ENCODE data around the gene PTGS1. TPM values are rescaled to one million over a fixed set of nuclear protein-coding genes. Genes with fewer than 3 reads are reported as not detected.
A peak's percentile ranks its signal among the peaks of the same experiment; 100 is the strongest.
"Not testable (repeated sequence)": the region's sequence is repeated elsewhere in the genome, so short reads cannot be mapped to it uniquely, and the experiment has no call there.

PTGS1 gene
- total RNA-seq, 2 experiments from 2014 or later: 0.47 to 0.62 TPM

GRCh38 chr9:122356627-122357026 is 14.2 kb upstream of the PTGS1 start:
- Mint-ChIP-seq H3K36me3 (no peaks in the 10 kb centered on the region), H3K4me1 (peaks cover 3% of the 10 kb centered on the region), H3K9me3 (peaks cover 7% of the 10 kb centered on the region), H3K27me3 (no peaks in the 10 kb centered on the region), H3K27ac (no peak overlapping the region), H3K4me3 (no peak overlapping the region)
- no peak for DNase-seq

GRCh38 chr9:122360891-122361290 is 9.9 kb upstream of the PTGS1 start:
- H3K9me3 Mint-ChIP-seq: peaks cover 2% of the 10 kb centered on the region
- no peak overlapping the region for H3K27ac Mint-ChIP-seq
- no peaks in the 10 kb centered on the region for H3K27me3 Mint-ChIP-seq
- peak; percentile 19 for DNase-seq
- no peak overlapping the region for H3K4me3 Mint-ChIP-seq
- peaks cover 3% of the 10 kb centered on the region for H3K4me1 Mint-ChIP-seq
- H3K36me3 Mint-ChIP-seq: no peaks in the 10 kb centered on the region

DNA sequence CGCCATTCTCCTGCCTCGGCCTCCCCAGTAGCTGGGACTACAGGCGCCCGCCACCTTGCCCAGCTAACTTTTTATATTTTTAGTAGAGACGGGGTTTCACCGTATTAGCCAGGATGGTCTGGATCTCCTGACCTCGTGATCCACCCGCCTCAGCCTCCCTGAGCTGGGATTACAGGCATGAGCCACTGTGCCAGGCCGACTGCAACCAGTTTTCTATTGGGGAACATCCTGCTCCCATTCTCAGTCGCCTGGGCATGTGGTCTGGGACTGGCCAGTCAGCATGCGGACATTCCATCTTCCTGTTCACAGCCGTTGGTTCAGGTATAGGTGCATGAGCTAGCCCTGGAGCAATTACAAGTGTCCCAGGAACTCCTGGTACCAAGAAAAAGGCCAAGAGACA is 7.7 kb upstream of the PTGS1 start:
- H3K9me3 Mint-ChIP-seq, DNase-seq, H3K36me3 Mint-ChIP-seq, H3K27me3 Mint-ChIP-seq, H3K4me3 Mint-ChIP-seq, H3K4me1 Mint-ChIP-seq, H3K27ac Mint-ChIP-seq: not testable (repeated sequence)

DNA sequence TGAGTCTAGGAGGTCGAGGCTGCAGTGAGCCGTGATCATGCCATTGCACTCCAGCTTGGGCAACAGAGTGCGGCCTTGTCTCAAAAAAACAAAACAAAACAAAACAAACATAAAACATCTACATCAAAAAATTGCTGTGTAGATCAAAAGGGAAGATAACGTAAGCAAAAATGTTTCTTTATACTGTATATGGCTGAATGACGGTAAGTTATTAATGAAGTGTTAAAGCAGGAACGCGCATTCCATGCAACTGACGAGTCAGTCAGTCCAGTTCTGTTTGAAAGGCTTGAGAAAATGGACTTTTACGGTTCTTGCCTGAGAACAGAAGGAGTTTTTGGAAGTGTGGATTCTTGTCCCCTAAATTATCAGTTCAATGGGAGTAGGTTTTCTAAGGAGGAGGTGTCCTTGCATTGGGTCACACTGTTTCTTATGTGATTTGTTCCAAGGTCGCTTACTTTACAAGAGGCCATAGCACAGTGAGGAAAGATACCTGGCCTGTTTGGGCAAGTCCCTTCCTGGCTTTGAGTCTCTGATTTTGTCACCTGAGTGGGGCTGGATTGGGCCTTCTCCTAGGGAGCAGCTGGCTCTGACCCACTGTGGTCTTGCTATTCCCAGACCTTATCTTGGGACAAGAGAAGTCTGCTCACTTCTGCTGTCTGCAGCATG is 6.6 kb upstream of the PTGS1 start:
- Mint-ChIP-seq H3K36me3 (no peaks in the 10 kb centered on the region), H3K9me3 (no peaks in the 10 kb centered on the region)

GRCh38 chr9:122364783-122365150 is 6.1 kb upstream of the PTGS1 start:
- Mint-ChIP-seq H3K9me3 (no peaks in the 10 kb centered on the region), H3K4me1 (peaks cover 3% of the 10 kb centered on the region), H3K27ac (no peak overlapping the region)

More for the DNA sequence above, 6.6 kb upstream of the PTGS1 start:
- Mint-ChIP-seq H3K4me3 (no peak overlapping the region), H3K27me3 (no peaks in the 10 kb centered on the region), H3K4me1 (peaks cover 3% of the 10 kb centered on the region), H3K27ac (no peak overlapping the region)
- no peak for DNase-seq

DNA sequence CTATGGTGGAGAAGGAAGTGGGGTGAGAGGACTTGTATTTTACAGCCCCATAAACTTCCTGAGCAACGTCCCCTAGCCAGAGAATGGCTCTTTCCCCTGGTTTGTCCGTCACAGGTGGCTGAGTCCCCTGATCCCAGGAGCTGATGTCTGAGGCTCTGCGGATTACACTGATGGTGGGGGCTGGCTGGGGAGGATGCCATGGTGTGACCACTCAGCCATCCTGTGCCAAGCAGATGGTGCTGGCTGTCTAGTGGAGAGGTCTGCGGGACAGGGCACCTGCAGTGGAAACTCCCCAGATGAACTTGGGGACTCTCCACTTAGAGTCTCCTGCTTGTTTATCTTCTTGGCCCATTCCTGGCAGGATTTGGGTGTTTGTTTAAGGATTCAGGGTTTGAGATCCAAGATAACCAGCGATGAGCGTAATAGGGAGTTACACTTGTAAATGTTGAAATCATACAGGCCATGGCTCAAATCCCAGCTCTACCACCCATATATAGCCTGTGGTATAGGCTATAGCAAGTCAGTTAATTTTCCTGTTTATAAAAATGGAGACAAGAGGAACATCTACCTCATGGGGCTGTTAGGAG is 4.7 kb upstream of the PTGS1 start:
- H3K27ac Mint-ChIP-seq: no peak overlapping the region
- no peak overlapping the region for H3K4me3 Mint-ChIP-seq
- no peaks in the 10 kb centered on the region for H3K9me3 Mint-ChIP-seq
- peaks cover 4% of the 10 kb centered on the region for H3K4me1 Mint-ChIP-seq
- no peaks in the 10 kb centered on the region for H3K36me3 Mint-ChIP-seq
- peaks cover 6% of the 10 kb centered on the region for H3K27me3 Mint-ChIP-seq
- DNase-seq: no peak

More at GRCh38 chr9:122364783-122365150, 6.1 kb upstream of the PTGS1 start:
- Mint-ChIP-seq H3K36me3 (no peaks in the 10 kb centered on the region), H3K27me3 (no peaks in the 10 kb centered on the region), H3K4me3 (no peak overlapping the region)
- DNase-seq: no peak

GRCh38 chr9:122367065-122367464 is 3.8 kb upstream of the PTGS1 start:
- Mint-ChIP-seq H3K27ac (no peak overlapping the region), H3K4me3 (no peak overlapping the region)

DNA sequence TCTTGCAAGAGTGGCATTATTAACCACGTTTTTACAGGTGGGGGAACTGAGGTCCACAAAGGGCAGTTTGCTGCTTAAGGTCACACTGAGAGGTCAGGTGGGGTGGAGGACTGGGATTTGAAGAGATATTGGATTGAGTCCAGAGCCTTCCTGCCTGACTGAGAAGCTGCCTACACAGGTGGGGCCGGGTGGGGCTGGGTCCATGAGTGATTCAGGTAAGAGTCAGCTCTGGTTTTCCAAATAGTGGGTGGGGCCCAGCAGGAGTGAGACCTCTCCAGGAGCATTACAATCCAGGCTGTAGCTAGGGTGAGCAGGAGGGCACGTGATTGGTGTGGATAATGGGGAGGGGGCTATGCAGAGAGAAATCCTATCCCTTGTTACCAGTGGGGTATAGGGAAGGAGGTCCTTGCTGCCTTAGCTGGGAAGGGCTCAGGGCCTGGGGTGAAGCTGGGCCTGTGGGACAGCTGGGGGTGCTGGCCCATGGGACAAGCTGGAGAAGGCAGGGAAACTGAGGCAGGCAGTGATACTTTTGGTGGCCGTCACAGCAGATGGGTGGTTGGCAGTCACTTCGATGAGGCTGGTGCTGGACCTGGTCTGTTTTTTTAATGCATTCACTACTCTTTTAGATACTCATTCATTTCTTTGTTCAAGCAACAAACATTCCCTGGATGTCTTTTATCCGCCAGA is 2.9 kb upstream of the PTGS1 start:
- Mint-ChIP-seq H3K4me1 (peaks cover 4% of the 10 kb centered on the region), H3K4me3 (no peak overlapping the region), H3K9me3 (no peaks in the 10 kb centered on the region), H3K36me3 (no peaks in the 10 kb centered on the region), H3K27me3 (peaks cover 23% of the 10 kb centered on the region), H3K27ac (no peak overlapping the region)
- no peak for DNase-seq

More at GRCh38 chr9:122367065-122367464, 3.8 kb upstream of the PTGS1 start:
- H3K9me3 Mint-ChIP-seq: no peaks in the 10 kb centered on the region
- DNase-seq: no peak
- no peaks in the 10 kb centered on the region for H3K36me3 Mint-ChIP-seq
- peaks cover 15% of the 10 kb centered on the region for H3K27me3 Mint-ChIP-seq
- peaks cover 4% of the 10 kb centered on the region for H3K4me1 Mint-ChIP-seq

DNA sequence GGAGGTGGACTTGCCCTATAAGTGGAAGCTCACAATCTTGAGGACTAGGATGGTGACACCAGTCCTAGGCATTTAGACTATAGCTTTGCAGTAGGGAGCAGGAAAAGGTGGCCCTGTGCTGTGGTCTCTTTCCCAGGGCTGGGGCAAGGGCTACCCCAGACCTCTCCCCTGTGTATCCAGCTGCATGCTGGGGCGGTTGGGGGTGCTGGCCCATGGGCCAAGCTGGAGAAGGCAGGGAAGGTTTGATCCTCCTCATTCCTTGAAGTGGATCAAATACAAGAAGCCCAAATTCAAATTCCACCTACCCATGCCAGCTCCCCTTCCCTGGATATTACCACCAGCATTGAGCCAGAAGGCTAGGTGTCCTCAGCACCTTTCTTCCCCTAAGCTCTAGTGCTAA is 2.2 kb upstream of the PTGS1 start:
- no peak overlapping the region for H3K4me3 Mint-ChIP-seq
- H3K27ac Mint-ChIP-seq: no peak overlapping the region
- no peak for DNase-seq
- no peaks in the 10 kb centered on the region for H3K9me3 Mint-ChIP-seq
- peaks cover 28% of the 10 kb centered on the region for H3K27me3 Mint-ChIP-seq
- H3K36me3 Mint-ChIP-seq: no peaks in the 10 kb centered on the region
- peaks cover 4% of the 10 kb centered on the region for H3K4me1 Mint-ChIP-seq

GRCh38 chr9:122370303-122370702 is 521 bp upstream of the PTGS1 start:
- Mint-ChIP-seq H3K27me3 (peaks cover 33% of the 10 kb centered on the region), H3K4me3 (peak overlapping the region; percentile 60), H3K27ac (no peak overlapping the region), H3K4me1 (peaks cover 4% of the 10 kb centered on the region), H3K9me3 (no peaks in the 10 kb centered on the region), H3K36me3 (no peaks in the 10 kb centered on the region)
- DNase-seq: no peak

DNA sequence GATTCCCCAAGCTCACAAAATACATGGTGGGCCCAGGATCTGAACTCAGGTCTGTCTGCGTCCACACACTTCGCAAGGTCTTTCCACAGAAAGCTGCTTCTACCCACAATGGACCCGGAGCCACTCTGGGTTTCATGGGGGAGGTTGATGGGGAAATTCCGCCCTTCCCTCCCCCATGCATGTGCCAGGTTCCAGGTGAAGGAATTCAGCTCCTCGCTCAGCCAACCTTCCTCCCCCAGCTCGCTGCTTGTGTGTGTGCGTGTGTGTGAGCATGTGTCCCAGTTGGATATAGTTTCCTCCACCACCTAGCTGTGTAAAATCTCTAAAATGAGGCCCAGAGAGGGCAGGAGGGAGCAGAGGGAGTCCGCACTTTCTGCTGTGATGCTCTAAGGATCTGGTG is 1.0 kb downstream of the PTGS1 start:
- Mint-ChIP-seq H3K4me1 (peaks cover 4% of the 10 kb centered on the region), H3K4me3 (no peak overlapping the region), H3K27me3 (peaks cover 33% of the 10 kb centered on the region), H3K27ac (peak overlapping the region; percentile 9), H3K9me3 (no peaks in the 10 kb centered on the region), H3K36me3 (no peaks in the 10 kb centered on the region)
- DNase-seq: no peak

- Mint-ChIP-seq H3K9me3 (no peaks in the 10 kb centered on the region), H3K4me3 (no peak overlapping the region), H3K36me3 (no peaks in the 10 kb centered on the region), H3K4me1 (peaks cover 4% of the 10 kb centered on the region), H3K27ac (no peak overlapping the region), H3K27me3 (peaks cover 33% of the 10 kb centered on the region)
- DNase-seq: no peak
Measured at GRCh38 chr9:122372856-122373845, 2.3 kb downstream of the PTGS1 start.

- Mint-ChIP-seq H3K4me3 (no peak overlapping the region), H3K36me3 (no peaks in the 10 kb centered on the region), H3K27ac (no peak overlapping the region), H3K27me3 (peaks cover 33% of the 10 kb centered on the region), H3K4me1 (peaks cover 4% of the 10 kb centered on the region), H3K9me3 (no peaks in the 10 kb centered on the region)
- DNase-seq: no peak
Measured at GRCh38 chr9:122374885-122375420, 4.1 kb downstream of the PTGS1 start.

DNA sequence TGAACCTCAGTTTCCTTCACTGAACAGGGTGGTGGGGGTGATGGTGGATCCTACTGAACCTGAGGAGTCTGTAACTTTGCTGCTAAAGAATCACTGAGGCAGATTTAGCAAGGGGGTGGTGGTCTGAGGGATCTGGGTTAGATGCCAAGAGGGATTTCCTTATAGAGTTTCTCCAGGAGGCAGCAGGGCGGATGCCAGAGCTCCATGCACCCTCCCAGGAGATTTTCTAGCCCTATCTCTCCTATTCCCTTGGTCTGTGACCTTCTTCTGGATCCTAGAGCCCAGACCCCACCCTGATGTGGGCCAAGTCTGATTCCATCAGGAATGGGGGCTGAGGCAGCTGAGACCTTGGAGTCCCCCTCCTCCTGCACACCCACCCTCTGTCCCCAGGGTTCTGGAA is 6.0 kb downstream of the PTGS1 start:
- no peak overlapping the region for H3K27ac Mint-ChIP-seq
- no peaks in the 10 kb centered on the region for H3K36me3 Mint-ChIP-seq
- H3K4me3 Mint-ChIP-seq: no peak overlapping the region
- H3K9me3 Mint-ChIP-seq: no peaks in the 10 kb centered on the region
- no peak for DNase-seq
- peaks cover 21% of the 10 kb centered on the region for H3K27me3 Mint-ChIP-seq
- no peaks in the 10 kb centered on the region for H3K4me1 Mint-ChIP-seq
